ENCODE measurements around the gene TTLL6. TPM values are rescaled to one million over a fixed set of nuclear protein-coding genes. Genes with fewer than 3 reads are reported as not detected.
"Not testable (repeated sequence)": the region's sequence is repeated elsewhere in the genome, so short reads cannot be mapped to it uniquely, and the experiment has no call there.

The TTLL6 gene
- polyA plus RNA-seq, 2 of the 4 experiments (the other 2 are of a cell fraction): 1.6 to 7.8 TPM

DNA sequence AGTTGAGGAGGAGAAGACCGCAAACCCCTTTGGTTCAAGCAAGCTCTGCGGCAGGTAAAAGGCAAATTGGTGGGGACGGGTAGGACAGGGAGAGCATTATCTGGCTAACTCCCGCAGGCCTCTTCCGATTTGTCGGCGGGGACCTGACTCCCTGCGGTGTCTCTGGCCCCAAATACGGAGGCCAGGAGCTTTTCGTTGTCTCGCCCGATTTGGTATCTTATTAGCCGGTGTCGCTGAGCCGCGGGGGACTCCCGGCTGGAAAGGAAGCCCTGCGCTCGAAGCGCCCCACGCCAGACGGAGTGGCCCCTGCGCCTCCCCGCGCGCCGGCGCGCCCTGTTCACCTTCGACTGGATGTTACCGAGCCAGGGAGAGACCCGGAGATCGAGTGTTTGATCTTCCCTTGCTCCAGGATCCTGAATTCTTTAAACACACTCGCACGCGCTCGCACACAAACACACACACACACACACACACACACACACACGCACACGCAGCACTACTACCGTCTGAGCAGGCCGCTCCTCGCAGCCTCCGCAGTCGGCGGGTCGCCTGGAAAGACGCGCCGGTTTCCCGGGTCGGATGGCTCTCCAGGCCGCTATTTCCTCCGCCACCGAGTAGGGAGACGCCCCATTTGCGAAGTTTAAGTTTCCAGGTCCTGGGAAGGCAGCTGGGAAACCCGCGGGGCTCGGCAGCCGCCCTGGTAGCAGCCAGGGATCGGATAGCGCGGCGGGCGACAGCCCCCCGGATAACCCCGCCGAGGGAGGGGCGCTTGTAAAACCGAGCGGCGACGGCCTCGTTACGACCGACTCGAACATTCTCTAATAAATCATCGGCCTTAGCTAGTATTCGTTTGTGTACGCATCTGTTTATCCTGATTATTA, 98.0 kb downstream of the TTLL6 start (continued):
- TF ChIP-seq, protein P1, sequence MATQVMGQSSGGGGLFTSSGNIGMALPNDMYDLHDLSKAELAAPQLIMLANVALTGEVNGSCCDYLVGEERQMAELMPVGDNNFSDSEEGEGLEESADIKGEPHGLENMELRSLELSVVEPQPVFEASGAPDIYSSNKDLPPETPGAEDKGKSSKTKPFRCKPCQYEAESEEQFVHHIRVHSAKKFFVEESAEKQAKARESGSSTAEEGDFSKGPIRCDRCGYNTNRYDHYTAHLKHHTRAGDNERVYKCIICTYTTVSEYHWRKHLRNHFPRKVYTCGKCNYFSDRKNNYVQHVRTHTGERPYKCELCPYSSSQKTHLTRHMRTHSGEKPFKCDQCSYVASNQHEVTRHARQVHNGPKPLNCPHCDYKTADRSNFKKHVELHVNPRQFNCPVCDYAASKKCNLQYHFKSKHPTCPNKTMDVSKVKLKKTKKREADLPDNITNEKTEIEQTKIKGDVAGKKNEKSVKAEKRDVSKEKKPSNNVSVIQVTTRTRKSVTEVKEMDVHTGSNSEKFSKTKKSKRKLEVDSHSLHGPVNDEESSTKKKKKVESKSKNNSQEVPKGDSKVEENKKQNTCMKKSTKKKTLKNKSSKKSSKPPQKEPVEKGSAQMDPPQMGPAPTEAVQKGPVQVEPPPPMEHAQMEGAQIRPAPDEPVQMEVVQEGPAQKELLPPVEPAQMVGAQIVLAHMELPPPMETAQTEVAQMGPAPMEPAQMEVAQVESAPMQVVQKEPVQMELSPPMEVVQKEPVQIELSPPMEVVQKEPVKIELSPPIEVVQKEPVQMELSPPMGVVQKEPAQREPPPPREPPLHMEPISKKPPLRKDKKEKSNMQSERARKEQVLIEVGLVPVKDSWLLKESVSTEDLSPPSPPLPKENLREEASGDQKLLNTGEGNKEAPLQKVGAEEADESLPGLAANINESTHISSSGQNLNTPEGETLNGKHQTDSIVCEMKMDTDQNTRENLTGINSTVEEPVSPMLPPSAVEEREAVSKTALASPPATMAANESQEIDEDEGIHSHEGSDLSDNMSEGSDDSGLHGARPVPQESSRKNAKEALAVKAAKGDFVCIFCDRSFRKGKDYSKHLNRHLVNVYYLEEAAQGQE (IDR thresholded peaks at IDR 0.05): no peak

- ChIA-PET CTCF (interaction anchor here (1.0 to 33.0 kb wide), 10 partner anchors 10 to 162 kb away, joined by 3 to 852 read pairs (median 168); partner anchors contain the start of gene TTLL6), POLR2A (interaction anchor here (0.6 kb wide), 1 partner anchor 79 kb away, joined by 4 read pairs; no protein-coding TSS in a partner anchor)
- H3K4me1 ChIP-seq: peaks cover 10% of the 10 kb centered on the region; the same call in 2 of the 3 replicates
- H3K9me3 ChIP-seq: no peaks in the 10 kb centered on the region
- ATAC-seq (no peak), DNase-seq (ENCODE audit: low read depth in 1 of 2, low spot score in 1 of 2) (no peak), FAIRE-seq (no peak)
- TF ChIP-seq EHF (CRISPR knock-in tag; IDR thresholded peaks at IDR 0.05) (no peak), MAFK (IDR thresholded peaks at IDR 0.05; ENCODE audit: partially characterized antibody) (no peak), CTCF (IDR thresholded peaks at IDR 0.05) (no peak), POLR2AphosphoS2 (conservative IDR thresholded peaks at IDR 0.05; ENCODE audit: low read length) (no peak), ZFP36 (IDR thresholded peaks at IDR 0.05; ENCODE audit: borderline replicate concordance, partially characterized antibody) (no peak), RARB (CRISPR knock-in tag; IDR thresholded peaks at IDR 0.05) (no peak)
- TF ChIP-seq, protein P2, sequence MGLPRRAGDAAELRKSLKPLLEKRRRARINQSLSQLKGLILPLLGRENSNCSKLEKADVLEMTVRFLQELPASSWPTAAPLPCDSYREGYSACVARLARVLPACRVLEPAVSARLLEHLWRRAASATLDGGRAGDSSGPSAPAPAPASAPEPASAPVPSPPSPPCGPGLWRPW (IDR thresholded peaks at IDR 0.05): no peak
- TF ChIP-seq, protein P3, sequence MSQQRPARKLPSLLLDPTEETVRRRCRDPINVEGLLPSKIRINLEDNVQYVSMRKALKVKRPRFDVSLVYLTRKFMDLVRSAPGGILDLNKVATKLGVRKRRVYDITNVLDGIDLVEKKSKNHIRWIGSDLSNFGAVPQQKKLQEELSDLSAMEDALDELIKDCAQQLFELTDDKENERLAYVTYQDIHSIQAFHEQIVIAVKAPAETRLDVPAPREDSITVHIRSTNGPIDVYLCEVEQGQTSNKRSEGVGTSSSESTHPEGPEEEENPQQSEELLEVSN (IDR thresholded peaks at IDR 0.05; ENCODE audit: borderline replicate concordance, low read depth): no peak
- H3K4me3 ChIP-seq: no peak overlapping the region
- H3K4me2 ChIP-seq: no peak overlapping the region
- H3K27ac ChIP-seq: no peak overlapping the region
- 87% methylated on average over 24 of the region's 24 CpGs for WGBS (ENCODE audit: missing lambda C conversion rate)
Observed at GRCh38 chr17:48718227-48718760, 98.7 kb downstream of the TTLL6 start.

DNA sequence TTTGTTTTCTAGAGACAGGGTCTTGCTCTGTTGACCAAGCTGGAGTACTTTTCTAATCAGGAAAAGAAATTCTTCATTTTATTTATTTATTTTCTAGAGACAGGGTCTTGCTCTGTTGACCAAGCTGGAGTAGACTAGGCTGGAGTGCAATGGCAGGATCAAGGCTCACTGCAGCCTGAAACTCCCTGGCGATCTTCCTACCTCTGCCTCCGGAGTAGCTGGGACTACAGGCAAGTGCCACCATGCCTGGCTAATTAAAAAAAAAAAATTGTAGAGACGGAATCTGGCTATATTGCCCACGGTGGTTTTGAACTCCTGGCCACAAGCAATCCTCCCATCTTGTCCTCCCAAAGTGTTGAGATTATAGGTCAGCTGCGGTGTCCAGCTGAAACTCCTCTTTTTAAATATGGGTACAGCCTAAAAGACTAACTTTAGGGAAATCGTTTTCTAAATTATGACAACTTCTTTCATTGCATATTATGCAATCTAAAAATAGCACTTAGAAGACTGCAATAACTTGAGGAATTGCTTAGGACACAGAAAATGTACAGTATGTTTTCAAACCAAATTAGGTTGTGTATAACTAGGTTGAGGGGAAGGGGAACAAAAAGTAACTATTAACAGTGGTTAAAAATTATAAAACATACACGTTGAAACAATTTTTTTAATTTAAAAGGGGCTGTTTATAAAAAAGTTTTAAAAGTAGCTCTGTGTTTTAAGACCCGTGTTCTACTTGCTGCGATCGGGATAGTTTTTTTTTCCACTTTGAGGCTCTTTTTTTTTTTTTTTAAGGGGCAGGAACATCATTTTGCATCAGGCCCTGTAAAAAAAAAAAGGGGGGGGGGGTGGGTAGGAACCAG, 99.4 kb downstream of the TTLL6 start:
- POLR2A ChIA-PET: interaction anchor here (0.6 kb wide), 1 partner anchor 78 kb away, joined by 4 read pairs; no protein-coding TSS in a partner anchor
- ATAC-seq: no peak

DNA sequence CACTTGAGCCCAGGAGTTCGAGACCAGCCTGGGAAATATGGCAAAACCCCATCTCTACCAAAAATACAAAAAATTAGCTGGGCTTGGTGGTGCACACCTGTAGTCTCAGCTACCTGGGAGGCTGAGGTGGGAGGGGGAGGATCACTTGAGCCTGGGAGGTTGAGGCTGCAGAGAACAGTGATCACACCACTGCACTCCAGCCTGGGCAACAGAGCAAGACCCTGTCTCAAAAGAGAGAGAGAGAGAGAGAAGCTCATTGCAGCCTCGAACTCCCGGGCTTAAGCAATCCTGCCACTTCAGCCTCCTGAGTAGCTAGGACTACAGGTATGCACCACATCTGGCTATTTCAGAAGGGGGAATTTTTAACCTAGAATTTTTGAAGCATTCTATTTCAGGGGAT, 100.5 kb downstream of the TTLL6 start:
- 81% methylated on average over 3 of the region's 3 CpGs for WGBS (ENCODE audit: missing lambda C conversion rate)
- not testable (repeated sequence) for H3K9me3 ChIP-seq; H3K4me2 ChIP-seq; H3K4me3 ChIP-seq; H3K27ac ChIP-seq; FAIRE-seq; DNase-seq (ENCODE audit: low read depth in 1 of 2, low spot score in 1 of 2); ATAC-seq; H3K4me1 ChIP-seq
- POLR2A ChIA-PET: interaction anchor here (0.6 to 0.7 kb wide), 2 partner anchors 38 to 173 kb away, joined by 3 read pairs; no protein-coding TSS in a partner anchor
- CTCF ChIA-PET: interaction anchor here (0.6 to 33.0 kb wide), 11 partner anchors 8 to 562 kb away, joined by 3 to 852 read pairs (median 164); partner anchors contain the start of gene TTLL6

More for the DNA sequence above, 99.4 kb downstream of the TTLL6 start:
- Histone ChIP-seq H3K4me3 (no peak overlapping the region), H3K9me3 (no peaks in the 10 kb centered on the region), H3K4me1 (peaks cover 10% of the 10 kb centered on the region; the same call in 2 of the 3 replicates), H3K27ac (no peak overlapping the region), H3K4me2 (no peak overlapping the region)
- 76% methylated on average over 10 of the region's 10 CpGs for WGBS (ENCODE audit: missing lambda C conversion rate)
- DNase-seq (ENCODE audit: low read depth in 1 of 2, low spot score in 1 of 2) (no peak), FAIRE-seq (peak; percentile 32)
- CTCF ChIA-PET: interaction anchor here (0.6 to 33.0 kb wide), 14 partner anchors 7 to 563 kb away, joined by 3 to 852 read pairs (median 18); partner anchors contain the start of gene TTLL6
- no peak for TF ChIP-seq JUNB (IDR thresholded peaks at IDR 0.05)
- TF ChIP-seq PBX3 (IDR thresholded peaks at IDR 0.05): no peak
- TF ChIP-seq KDM1A (IDR thresholded peaks at IDR 0.05; ENCODE audit: low read depth): no peak
- TF ChIP-seq NR3C1 (IDR thresholded peaks at IDR 0.05): no peak
- TF ChIP-seq RFX5 (IDR thresholded peaks at IDR 0.05): no peak
- TF ChIP-seq HOXB13 (CRISPR knock-in tag; IDR thresholded peaks at IDR 0.05; ENCODE audit: low read depth): no peak
- no peak for TF ChIP-seq SMC3 (IDR thresholded peaks at IDR 0.05)
- TF ChIP-seq CBX8 (IDR thresholded peaks at IDR 0.05): no peak
- TF ChIP-seq CHD4 (IDR thresholded peaks at IDR 0.05; ENCODE audit: borderline replicate concordance): no peak
- no peak for TF ChIP-seq FOXS1 (CRISPR knock-in tag; IDR thresholded peaks at IDR 0.05)
- no peak for TF ChIP-seq POLR2AphosphoS2 (conservative IDR thresholded peaks at IDR 0.05; ENCODE audit: low read length)
- TF ChIP-seq GATA3 (IDR thresholded peaks at IDR 0.05; ENCODE audit: borderline replicate concordance): no peak
- TF ChIP-seq EHMT2 (IDR thresholded peaks at IDR 0.05; ENCODE audit: low read depth): no peak
- TF ChIP-seq ZFP36 (IDR thresholded peaks at IDR 0.05; ENCODE audit: borderline replicate concordance, partially characterized antibody): no peak
- TF ChIP-seq CEBPB (IDR thresholded peaks at IDR 0.05): no peak
- TF ChIP-seq TFCP2L1 (CRISPR knock-in tag; IDR thresholded peaks at IDR 0.05): no peak
